OCI-LY7 (cell line): ENCODE results near the gene PPFIA2. TPM values are rescaled to one million over a fixed set of nuclear protein-coding genes. Genes with fewer than 3 reads are reported as not detected.

Experiments used
- BruUV-seq: library from RNA; stranded (reverse); fragments of 400-500 nt; replicated peaks from 2 replicates; lab custom pipeline; 2021; lab: Mats Ljungman, UMichigan
- CTCF ChIA-PET: fragments of 300-600 bp; sonication (Branson Sonifier 250); formaldehyde crosslinking; loops from one replicate; lab custom pipeline; 2022; ENCODE audit warnings: antibody characterized with exemption; ENCODE audit not compliant: unreplicated experiment; lab: Charles Lee
- POLR2A ChIA-PET: fragments of 300-600 bp; sonication (Branson Sonifier 250); formaldehyde crosslinking; loops from one replicate; lab custom pipeline; 2022; ENCODE audit warnings: antibody characterized with exemption; lab: Charles Lee
- DNase-seq: peaks from one replicate; pipeline ENCODE4 v3.0.0-alpha.2; 2015; ENCODE audit warnings: low spot score
- H2AFZ ChIP-seq: fragments of 200-600 bp; sonication (generic), shearing (Covaris generic); 2 replicates; pipeline ENCODE4 v1.6.1; 2014; ENCODE audit warnings: mild to moderate bottlenecking, antibody characterized with exemption, low read length, moderate library complexity
- H3K27ac ChIP-seq: fragments of 200-600 bp; sonication (generic); 2 replicates; pipeline ENCODE4 v1.5.1; 2014; ENCODE audit warnings: mixed run types, low read depth, mild to moderate bottlenecking, moderate library complexity, low read length, inconsistent platforms; ENCODE audit not compliant: poor library complexity, severe bottlenecking
- H3K36me3 ChIP-seq: fragments of 200-600 bp; sonication (generic); 2 replicates; pipeline ENCODE4 v1.6.1; 2014; ENCODE audit warnings: mild to moderate bottlenecking, antibody characterized with exemption, low read length, moderate library complexity, mixed read lengths; ENCODE audit not compliant: insufficient read depth
- H3K4me1 ChIP-seq: fragments of 200-600 bp; sonication (generic); 2 replicates; pipeline ENCODE4 v1.5.1; 2014; ENCODE audit warnings: mild to moderate bottlenecking, low read length; ENCODE audit not compliant: insufficient read depth, poor library complexity, severe bottlenecking
- H3K4me2 ChIP-seq: fragments of 200-600 bp; sonication (generic); 2 replicates; pipeline ENCODE4 v1.6.1; 2014; ENCODE audit warnings: mild to moderate bottlenecking, low read length
- H3K4me3 ChIP-seq: fragments of 200-600 bp; sonication (generic); 2 replicates; pipeline ENCODE4 v1.5.1; 2014; ENCODE audit warnings: mild to moderate bottlenecking, low read depth, low read length; ENCODE audit not compliant: poor library complexity, severe bottlenecking
- H3K79me2 ChIP-seq: fragments of 200-600 bp; sonication (generic); 2 replicates; pipeline ENCODE4 v1.6.1; 2016; ENCODE audit warnings: low read depth, mild to moderate bottlenecking, low read length, moderate library complexity, mixed read lengths; ENCODE audit not compliant: insufficient read depth
- H3K9me2 ChIP-seq: fragments of 200-600 bp; sonication (generic); 2 replicates; pipeline ENCODE4 v1.6.1; 2016; ENCODE audit warnings: mild to moderate bottlenecking, low read length, mixed read lengths; ENCODE audit not compliant: insufficient read depth
- H3K9me3 ChIP-seq: fragments of 200-600 bp; sonication (generic); 2 replicates; pipeline ENCODE4 v1.6.1; 2014; ENCODE audit warnings: mild to moderate bottlenecking, mixed run types, low read length, mixed read lengths
- H4K20me1 ChIP-seq: fragments of 200-600 bp; sonication (generic); 2 replicates; pipeline ENCODE4 v1.6.1; 2014; ENCODE audit warnings: mild to moderate bottlenecking, antibody characterized with exemption, low read length, moderate library complexity, mixed read lengths; ENCODE audit not compliant: insufficient read depth
- EZH2phosphoT487 ChIP-seq: fragments of 200-600 bp; sonication (generic); IDR thresholded peaks from 2 replicates; pipeline ENCODE4 v1.6.1; 2018; ENCODE audit warnings: low read depth, borderline replicate concordance, mild to moderate bottlenecking, mixed run types, antibody characterized with exemption, low read length, moderate library complexity, mixed read lengths
- intact Hi-C: fragments of 100-400 bp; cut with micrococcal nuclease; formaldehyde crosslinking; loops from one replicate; pipeline ENCODE4 v1.10.0; 2022; ENCODE audit not compliant: unreplicated experiment
- total RNA-seq, 2 experiments: library from RNA; depleted of rRNA in 1 of 2; stranded (reverse); fragments of >200 nt in 1 of 2; shearing (Covaris generic) in 1 of 2; gene quantifications; 2 replicates each; pipeline ENCODE4 v1.2.3, GENCODE V29; 2014 to 2022
- TF ChIP-seq, protein P1 (sequence below): fragments of 200-600 bp; sonication (generic); conservative IDR thresholded peaks from 2 replicates; pipeline ENCODE4 v1.5.1; 2014; ENCODE audit warnings: mild to moderate bottlenecking, antibody characterized with exemption, low read length, moderate library complexity, mixed read lengths

PPFIA2 gene
- total RNA-seq, 2 experiments from 2014 or later = not detected

DNA sequence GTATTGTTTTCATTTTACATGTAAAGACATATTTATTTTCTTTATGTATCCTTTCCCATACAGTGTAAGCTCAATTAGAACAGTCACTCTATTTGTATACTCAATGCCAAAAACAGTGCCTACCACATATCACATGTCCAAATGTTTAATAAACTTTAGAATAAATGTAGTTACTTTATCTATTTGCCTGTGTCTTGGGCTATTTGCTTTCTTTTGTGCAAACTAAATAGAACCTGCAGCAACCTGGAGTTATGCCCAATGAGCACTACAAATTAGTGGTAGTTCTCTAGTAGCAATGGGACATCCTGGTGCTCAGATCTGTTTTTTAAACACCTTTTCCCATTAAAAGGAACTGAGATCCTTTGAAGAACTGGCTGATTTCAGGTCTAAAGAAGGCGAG is 186.7 kb downstream of the PPFIA2 start:
- H2AFZ ChIP-seq = no peak overlapping the region
- H3K9me3 ChIP-seq = no peaks in the 10 kb centered on the region
- no peaks in the 10 kb centered on the region for H3K4me1 ChIP-seq
- H3K36me3 ChIP-seq = no peaks in the 10 kb centered on the region
- no peaks in the 10 kb centered on the region for H4K20me1 ChIP-seq
- POLR2A ChIA-PET = no interaction called here
- no peak overlapping the region for H3K4me2 ChIP-seq
- no peak for DNase-seq
- CTCF ChIA-PET = no interaction called here
- no peak overlapping the region for H3K27ac ChIP-seq
- TF ChIP-seq, protein P1, sequence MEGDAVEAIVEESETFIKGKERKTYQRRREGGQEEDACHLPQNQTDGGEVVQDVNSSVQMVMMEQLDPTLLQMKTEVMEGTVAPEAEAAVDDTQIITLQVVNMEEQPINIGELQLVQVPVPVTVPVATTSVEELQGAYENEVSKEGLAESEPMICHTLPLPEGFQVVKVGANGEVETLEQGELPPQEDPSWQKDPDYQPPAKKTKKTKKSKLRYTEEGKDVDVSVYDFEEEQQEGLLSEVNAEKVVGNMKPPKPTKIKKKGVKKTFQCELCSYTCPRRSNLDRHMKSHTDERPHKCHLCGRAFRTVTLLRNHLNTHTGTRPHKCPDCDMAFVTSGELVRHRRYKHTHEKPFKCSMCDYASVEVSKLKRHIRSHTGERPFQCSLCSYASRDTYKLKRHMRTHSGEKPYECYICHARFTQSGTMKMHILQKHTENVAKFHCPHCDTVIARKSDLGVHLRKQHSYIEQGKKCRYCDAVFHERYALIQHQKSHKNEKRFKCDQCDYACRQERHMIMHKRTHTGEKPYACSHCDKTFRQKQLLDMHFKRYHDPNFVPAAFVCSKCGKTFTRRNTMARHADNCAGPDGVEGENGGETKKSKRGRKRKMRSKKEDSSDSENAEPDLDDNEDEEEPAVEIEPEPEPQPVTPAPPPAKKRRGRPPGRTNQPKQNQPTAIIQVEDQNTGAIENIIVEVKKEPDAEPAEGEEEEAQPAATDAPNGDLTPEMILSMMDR = no peak
- no peak for TF ChIP-seq EZH2phosphoT487
- no peaks in the 10 kb centered on the region for H3K79me2 ChIP-seq
- intact Hi-C loops = no loop called here
- H3K9me2 ChIP-seq = no peaks in the 10 kb centered on the region
- H3K4me3 ChIP-seq = no peak overlapping the region
- BruUV-seq = no TSS peak

DNA sequence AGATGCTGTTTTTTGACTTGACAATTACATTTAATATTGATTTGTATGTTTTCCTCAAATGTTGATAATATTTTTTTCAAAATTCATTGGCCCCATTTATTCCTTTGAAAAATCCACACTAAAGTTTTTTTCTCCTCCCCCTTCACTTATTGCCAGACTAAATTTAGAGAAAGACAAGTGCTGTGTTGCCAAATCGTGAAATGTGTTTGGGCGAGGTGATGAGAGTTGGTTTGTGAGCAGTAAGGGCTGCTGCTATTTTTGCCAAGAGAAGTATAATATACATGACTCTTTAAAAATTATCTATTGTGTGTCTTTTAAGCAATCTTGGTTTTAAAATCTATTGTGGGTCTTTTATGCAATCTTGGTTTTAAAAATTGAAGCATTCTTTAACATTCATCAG is 188.9 kb downstream of the PPFIA2 start:
- H3K9me3 ChIP-seq = no peaks in the 10 kb centered on the region
- CTCF ChIA-PET = no interaction called here

DNA sequence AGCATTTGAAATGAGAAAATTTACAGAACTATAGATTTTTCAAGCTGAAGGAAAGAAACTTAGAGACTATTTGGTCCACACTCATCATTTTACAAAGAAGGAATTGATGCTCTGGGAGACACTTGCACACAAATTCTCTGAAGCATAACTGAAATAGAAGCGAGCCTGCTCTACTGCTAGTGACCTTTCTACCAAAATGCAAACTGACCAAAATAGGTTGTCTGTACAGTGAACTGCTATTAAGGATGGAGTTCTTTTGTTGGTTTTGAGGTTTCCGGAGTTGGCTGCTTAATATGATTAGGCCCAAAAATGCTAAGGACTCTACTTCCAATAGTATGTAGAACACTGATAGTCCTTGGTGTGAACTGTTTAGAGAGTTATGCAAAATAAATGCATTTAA is 194.9 kb downstream of the PPFIA2 start:
- ChIA-PET CTCF (no interaction called here), POLR2A (interaction anchor here (0.7 kb wide), 1 partner anchor 172 kb away, joined by 3 read pairs; no protein-coding TSS in a partner anchor)
- no peaks in the 10 kb centered on the region for H3K9me2 ChIP-seq
- H3K9me3 ChIP-seq = no peaks in the 10 kb centered on the region
- H3K4me2 ChIP-seq = no peak overlapping the region
- BruUV-seq = no TSS peak
- H2AFZ ChIP-seq = no peak overlapping the region
- intact Hi-C loops = no loop called here
- no peak overlapping the region for H3K4me3 ChIP-seq
- no peaks in the 10 kb centered on the region for H3K4me1 ChIP-seq
- H3K79me2 ChIP-seq = no peaks in the 10 kb centered on the region
- no peak for DNase-seq
- H3K36me3 ChIP-seq = no peaks in the 10 kb centered on the region
- H4K20me1 ChIP-seq = no peaks in the 10 kb centered on the region
- H3K27ac ChIP-seq = no peak overlapping the region
- TF ChIP-seq, protein P1 = no peak
- TF ChIP-seq EZH2phosphoT487 = no peak

More for the DNA sequence above, 188.9 kb downstream of the PPFIA2 start:
- POLR2A ChIA-PET = interaction anchor here (0.6 to 1.1 kb wide), 2 partner anchors 10 to 48 kb away, joined by 3 to 6 read pairs; no protein-coding TSS in a partner anchor
- Histone ChIP-seq H3K4me2 (no peak overlapping the region), H3K36me3 (no peaks in the 10 kb centered on the region), H2AFZ (no peak overlapping the region), H3K4me1 (no peaks in the 10 kb centered on the region), H4K20me1 (no peaks in the 10 kb centered on the region), H3K9me2 (no peaks in the 10 kb centered on the region), H3K27ac (no peak overlapping the region), H3K79me2 (no peaks in the 10 kb centered on the region), H3K4me3 (no peak overlapping the region)
- intact Hi-C loops = no loop called here
- no TSS peak for BruUV-seq
- TF ChIP-seq EZH2phosphoT487 = no peak
- TF ChIP-seq, protein P1 = no peak
- DNase-seq = no peak
